ENCODE data around the gene PODNL1.
"Not testable (repeated sequence)": the region's sequence is repeated elsewhere in the genome, so short reads cannot be mapped to it uniquely, and the experiment has no call there.

DNA sequence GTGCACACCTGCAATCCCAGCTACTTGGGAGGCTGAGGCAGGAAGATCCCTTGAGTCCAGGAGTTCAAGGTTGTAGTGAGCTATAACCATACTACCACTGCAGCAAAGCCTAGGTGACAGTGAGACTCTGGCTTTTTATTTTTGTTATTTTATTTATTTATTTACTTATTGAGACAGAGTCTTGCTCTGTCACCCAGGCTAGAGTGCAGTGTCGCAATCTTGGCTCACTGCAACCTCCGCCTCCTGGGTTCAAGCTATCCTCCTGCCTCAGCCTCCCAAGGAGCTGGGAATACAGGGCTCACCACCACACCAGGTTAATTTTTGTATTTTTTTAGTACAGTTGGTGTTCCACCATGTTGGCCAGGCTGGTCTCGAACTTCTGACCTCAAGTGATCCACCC lies 35.3 kb upstream of the PODNL1 start:
- TF ChIP-seq, protein P1, sequence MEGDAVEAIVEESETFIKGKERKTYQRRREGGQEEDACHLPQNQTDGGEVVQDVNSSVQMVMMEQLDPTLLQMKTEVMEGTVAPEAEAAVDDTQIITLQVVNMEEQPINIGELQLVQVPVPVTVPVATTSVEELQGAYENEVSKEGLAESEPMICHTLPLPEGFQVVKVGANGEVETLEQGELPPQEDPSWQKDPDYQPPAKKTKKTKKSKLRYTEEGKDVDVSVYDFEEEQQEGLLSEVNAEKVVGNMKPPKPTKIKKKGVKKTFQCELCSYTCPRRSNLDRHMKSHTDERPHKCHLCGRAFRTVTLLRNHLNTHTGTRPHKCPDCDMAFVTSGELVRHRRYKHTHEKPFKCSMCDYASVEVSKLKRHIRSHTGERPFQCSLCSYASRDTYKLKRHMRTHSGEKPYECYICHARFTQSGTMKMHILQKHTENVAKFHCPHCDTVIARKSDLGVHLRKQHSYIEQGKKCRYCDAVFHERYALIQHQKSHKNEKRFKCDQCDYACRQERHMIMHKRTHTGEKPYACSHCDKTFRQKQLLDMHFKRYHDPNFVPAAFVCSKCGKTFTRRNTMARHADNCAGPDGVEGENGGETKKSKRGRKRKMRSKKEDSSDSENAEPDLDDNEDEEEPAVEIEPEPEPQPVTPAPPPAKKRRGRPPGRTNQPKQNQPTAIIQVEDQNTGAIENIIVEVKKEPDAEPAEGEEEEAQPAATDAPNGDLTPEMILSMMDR (conservative IDR thresholded peaks at IDR 0.05 in 1 of 2, IDR thresholded peaks at IDR 0.05 in 1 of 2; ENCODE audit: low read depth in 1 of 2, low read length in 2 of 2) = not testable (repeated sequence)
- not testable (repeated sequence) for TF ChIP-seq EZH2 (IDR thresholded peaks at IDR 0.05; ENCODE audit: low read length, missing control alignments)

All from fibroblast of lung (primary cell).